Calu3 (cell line): ENCODE results near the gene SPINT1. TPM values are rescaled to one million over a fixed set of nuclear protein-coding genes. Genes with fewer than 3 reads are reported as not detected.

Source experiments
- BruUV-seq: library from RNA; stranded (reverse); fragments of 400-500 nt; replicated peaks from 2 replicates; lab custom pipeline; 2021; lab: Mats Ljungman, UMichigan
- CTCF ChIA-PET: fragments of 300-600 bp; sonication (Branson Sonifier 250); formaldehyde crosslinking; loops from one replicate; lab custom pipeline; 2022; ENCODE audit warnings: antibody characterized with exemption; lab: Charles Lee
- DNase-seq: peaks from one replicate; pipeline ENCODE4 v3.0.0; 2022
- H3K27ac Mint-ChIP-seq: one replicate; pipeline ENCODE4 v1.8.0; 2022; ENCODE audit warnings: mixed read lengths; ENCODE audit not compliant: unreplicated experiment
- H3K27me3 Mint-ChIP-seq: one replicate; pipeline ENCODE4 v1.8.0; 2022; ENCODE audit warnings: mixed read lengths; ENCODE audit not compliant: unreplicated experiment
- H3K36me3 Mint-ChIP-seq: one replicate; pipeline ENCODE4 v1.8.0; 2022; ENCODE audit warnings: mild to moderate bottlenecking, moderate library complexity, mixed read lengths; ENCODE audit not compliant: insufficient read depth, unreplicated experiment
- H3K4me1 Mint-ChIP-seq: one replicate; pipeline ENCODE4 v1.8.0; 2022; ENCODE audit warnings: mild to moderate bottlenecking, low read depth, mixed read lengths; ENCODE audit not compliant: unreplicated experiment
- H3K4me3 Mint-ChIP-seq: one replicate; pipeline ENCODE4 v1.8.0; 2022; ENCODE audit warnings: mild to moderate bottlenecking, low read depth, moderate library complexity, mixed read lengths; ENCODE audit not compliant: unreplicated experiment
- H3K9me3 Mint-ChIP-seq: one replicate; pipeline ENCODE4 v1.8.0; 2022; ENCODE audit warnings: low read depth, mixed read lengths; ENCODE audit not compliant: unreplicated experiment
- CTCF ChIP-seq: fragments of 200-600 bp; IDR thresholded peaks from one replicate; pipeline ENCODE4 v1.8.0; 2022; ENCODE audit warnings: antibody characterized with exemption; ENCODE audit not compliant: unreplicated experiment
- intact Hi-C: fragments of 100-400 bp; cut with micrococcal nuclease; formaldehyde crosslinking; loops from one replicate; pipeline ENCODE4 v1.10.0; 2022; ENCODE audit not compliant: unreplicated experiment
- total RNA-seq: library from RNA; stranded (reverse); gene quantifications from 2 replicates; pipeline ENCODE4 v1.2.3, GENCODE V29; 2022

The SPINT1 gene
- total RNA-seq, 1 experiment from 2014 or later, result 93.7 TPM

- H3K27me3 Mint-ChIP-seq, result no peaks in the 10 kb centered on the region
- no peak for TF ChIP-seq CTCF
- BruUV-seq, result no TSS peak
- H3K4me1 Mint-ChIP-seq, result no peaks in the 10 kb centered on the region
- CTCF ChIA-PET, result interaction anchor here (1.2 kb wide), 1 partner anchor 10 kb away, joined by 3 read pairs; no protein-coding TSS in a partner anchor
- H3K27ac Mint-ChIP-seq, result no peak overlapping the region
- intact Hi-C loops, result no loop called here
- no peaks in the 10 kb centered on the region for H3K9me3 Mint-ChIP-seq
- DNase-seq, result no peak
- H3K36me3 Mint-ChIP-seq, result no peaks in the 10 kb centered on the region
- no peak overlapping the region for H3K4me3 Mint-ChIP-seq
Observed at GRCh38 chr15:40881351-40881750, 37.5 kb downstream of the SPINT1 start.

- H3K36me3 Mint-ChIP-seq, result no peaks in the 10 kb centered on the region
- no peaks in the 10 kb centered on the region for H3K9me3 Mint-ChIP-seq
- H3K4me3 Mint-ChIP-seq, result no peak overlapping the region
- no TSS peak for BruUV-seq
- peaks cover 4% of the 10 kb centered on the region for H3K4me1 Mint-ChIP-seq
- CTCF ChIA-PET, result no interaction called here
- no peak for DNase-seq
- no peaks in the 10 kb centered on the region for H3K27me3 Mint-ChIP-seq
- H3K27ac Mint-ChIP-seq, result no peak overlapping the region
- no peak for TF ChIP-seq CTCF
- intact Hi-C loops, result no loop called here
Observed at GRCh38 chr15:40886586-40886985, 42.7 kb downstream of the SPINT1 start.

DNA sequence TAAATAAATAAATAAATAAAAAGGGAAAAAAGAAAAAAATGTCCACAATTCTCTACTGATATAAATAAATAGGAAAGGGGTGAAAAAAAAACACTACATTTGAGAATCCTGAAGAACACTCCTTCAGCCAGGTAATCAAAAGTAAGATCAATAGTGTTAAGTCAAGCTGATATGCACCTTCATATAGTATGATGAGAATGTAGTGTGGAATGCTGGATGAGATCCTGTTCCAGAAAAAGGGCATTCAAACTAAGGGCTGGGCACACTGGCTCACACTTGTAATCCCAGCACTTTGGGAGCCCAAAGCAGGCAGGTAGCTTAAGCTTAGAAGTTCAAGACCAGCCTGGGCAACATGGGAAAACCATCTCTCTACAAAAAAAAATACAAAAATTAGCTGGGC is 45.3 kb downstream of the SPINT1 start:
- Mint-ChIP-seq H3K4me3 (no peak overlapping the region), H3K4me1 (peaks cover 11% of the 10 kb centered on the region), H3K27me3 (no peaks in the 10 kb centered on the region), H3K27ac (no peak overlapping the region), H3K36me3 (peaks cover 9% of the 10 kb centered on the region), H3K9me3 (no peaks in the 10 kb centered on the region)
- TF ChIP-seq CTCF, result no peak
- no TSS peak for BruUV-seq
- no peak for DNase-seq
- CTCF ChIA-PET, result interaction anchor here (1.3 to 4.4 kb wide), 2 partner anchors 10 to 31 kb away, joined by 3 to 92 read pairs; no protein-coding TSS in a partner anchor
- intact Hi-C loops, result no loop called here

GRCh38 chr15:40891138-40891537 is 47.3 kb downstream of the SPINT1 start:
- no peaks in the 10 kb centered on the region for H3K9me3 Mint-ChIP-seq
- H3K27me3 Mint-ChIP-seq, result no peaks in the 10 kb centered on the region
- no peak for DNase-seq
- BruUV-seq, result no TSS peak
- no peak for TF ChIP-seq CTCF
- no peak overlapping the region for H3K27ac Mint-ChIP-seq
- no peak overlapping the region for H3K4me3 Mint-ChIP-seq
- peaks cover 18% of the 10 kb centered on the region for H3K4me1 Mint-ChIP-seq
- H3K36me3 Mint-ChIP-seq, result peaks cover 26% of the 10 kb centered on the region
- CTCF ChIA-PET, result interaction anchor here (0.5 to 4.4 kb wide), 11 partner anchors 10 to 197 kb away, joined by 3 to 92 read pairs (median 6); partner anchors contain the start of genes C15orf62, RAD51 and RHOV
- intact Hi-C loops, result no loop called here
